Activated naive CD4-positive, alpha-beta T cell treated with anti-CD3 and anti-CD28 coated beads for 36 hours (primary cell): Measurements from ENCODE around the gene FANCI. TPM values are rescaled to one million over a fixed set of nuclear protein-coding genes. Genes with fewer than 3 reads are reported as not detected.

Source experiments
- CTCF ChIA-PET: fragments of 350-600 bp; sonication (Branson Sonifier 250); formaldehyde crosslinking; loops from one replicate; lab custom pipeline; 2021; ENCODE audit warnings: antibody characterized with exemption; lab: Charles Lee
- DNase-seq: peaks from one replicate; pipeline ENCODE4 v3.0.0-alpha.2; 2020
- H3K27ac Mint-ChIP-seq: one replicate; pipeline ENCODE4 v1.8.0; 2021; ENCODE audit warnings: mild to moderate bottlenecking, mixed read lengths
- H3K27me3 Mint-ChIP-seq: one replicate; pipeline ENCODE4 v1.8.0; 2021; ENCODE audit warnings: low read depth, mixed read lengths
- H3K36me3 Mint-ChIP-seq: one replicate; pipeline ENCODE4 v1.8.0; 2021; ENCODE audit warnings: low read depth, mixed read lengths
- H3K4me1 Mint-ChIP-seq: one replicate; pipeline ENCODE4 v1.8.0; 2021; ENCODE audit warnings: low read depth, mixed read lengths
- H3K4me3 Mint-ChIP-seq: one replicate; pipeline ENCODE4 v1.8.0; 2021; ENCODE audit warnings: mild to moderate bottlenecking, moderate library complexity, mixed read lengths
- H3K9me3 Mint-ChIP-seq: one replicate; pipeline ENCODE4 v1.8.0; 2021; ENCODE audit warnings: mixed read lengths
- intact Hi-C: fragments of 100-400 bp; cut with micrococcal nuclease; formaldehyde crosslinking; loops from one replicate; pipeline ENCODE4 v1.15.1; 2023
- microRNA-seq: library from miRNA; unstranded; fragments of <30 nt; microRNA quantifications from one replicate; pipeline ENCODE4 v1.2.0, GENCODE V29; 2022; ENCODE audit warnings: borderline microRNAs expressed, borderline replicate concordance
- total RNA-seq, 2 experiments: library from RNA; stranded (reverse); gene quantifications; one replicate each; pipeline ENCODE4 v1.2.3, GENCODE V29; 2021

Gene FANCI
- total RNA-seq, 2 experiments from 2014 or later = 268 to 283 TPM

GRCh38 chr15:89364741-89365450 is 121.1 kb downstream of the FANCI start:
- peaks cover 24% of the 10 kb centered on the region for H3K4me1 Mint-ChIP-seq
- no peak overlapping the region for H3K27ac Mint-ChIP-seq
- DNase-seq = no peak
- no peak overlapping the region for H3K4me3 Mint-ChIP-seq
- no peaks in the 10 kb centered on the region for H3K9me3 Mint-ChIP-seq
- intact Hi-C loops = no loop called here
- H3K36me3 Mint-ChIP-seq = no peaks in the 10 kb centered on the region
- peaks cover 86% of the 10 kb centered on the region for H3K27me3 Mint-ChIP-seq
- CTCF ChIA-PET = interaction anchor here (0.8 to 1.6 kb wide), 2 partner anchors 42 to 53 kb away, joined by 4 read pairs; no protein-coding TSS in a partner anchor

- Mint-ChIP-seq H3K4me1 (peaks cover 27% of the 10 kb centered on the region), H3K36me3 (no peaks in the 10 kb centered on the region), H3K27ac (no peak overlapping the region), H3K9me3 (no peaks in the 10 kb centered on the region), H3K4me3 (no peak overlapping the region), H3K27me3 (peaks cover 86% of the 10 kb centered on the region)
- no peak for DNase-seq
- CTCF ChIA-PET = interaction anchor here (0.9 to 1.6 kb wide), 2 partner anchors 36 to 50 kb away, joined by 3 to 5 read pairs; no protein-coding TSS in a partner anchor
- intact Hi-C loops = no loop called here
Observed at GRCh38 chr15:89365462-89366065, 121.8 kb downstream of the FANCI start.

Small RNA genes within 50 kb of the gene (microRNA-seq; reads per million reads assigned to microRNA genes)
- not detected for gene MIR6766

Other genes with a start within 250 kb of the FANCI start
- 10 to 100 TPM; 57.2 to 64.9 TPM for gene ABHD2, start 155.5 kb upstream of the FANCI start, total RNA-seq
- not detected for gene RLBP1, start 22.4 kb upstream of the FANCI start, total RNA-seq
- gene POLG, start 90.8 kb downstream of the FANCI start, total RNA-seq = 10 to 100 TPM; 93.0 to 96.5 TPM